Measurements from ENCODE around the gene CHM.
"Not testable (repeated sequence)": the region's sequence is repeated elsewhere in the genome, so short reads cannot be mapped to it uniquely, and the experiment has no call there.

Gene CHM

DNA sequence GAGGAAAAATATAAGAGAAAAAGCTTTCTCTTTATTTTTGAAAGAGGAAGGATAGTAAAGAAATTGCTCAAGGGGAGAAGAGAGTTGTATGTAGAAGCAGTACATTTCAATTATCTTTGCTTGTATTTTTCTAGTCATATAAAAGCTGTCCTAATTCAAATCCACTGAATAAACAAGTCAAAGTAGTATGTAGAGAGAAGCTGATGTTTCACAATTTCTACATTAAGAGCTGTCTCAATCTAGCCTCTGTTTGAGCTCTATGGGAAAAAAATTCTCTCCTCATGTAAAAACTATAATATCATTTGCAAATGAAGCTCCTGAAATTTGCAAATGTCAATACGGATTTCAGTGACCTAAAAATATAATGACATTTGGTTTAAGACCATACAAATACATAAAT, 52.6 kb downstream of the CHM start:
- DNase-seq = no peak

- DNase-seq = no peak
These were observed 53.1 kb downstream of the CHM start for GRCh38 chrX:85994228-85994627.

DNA sequence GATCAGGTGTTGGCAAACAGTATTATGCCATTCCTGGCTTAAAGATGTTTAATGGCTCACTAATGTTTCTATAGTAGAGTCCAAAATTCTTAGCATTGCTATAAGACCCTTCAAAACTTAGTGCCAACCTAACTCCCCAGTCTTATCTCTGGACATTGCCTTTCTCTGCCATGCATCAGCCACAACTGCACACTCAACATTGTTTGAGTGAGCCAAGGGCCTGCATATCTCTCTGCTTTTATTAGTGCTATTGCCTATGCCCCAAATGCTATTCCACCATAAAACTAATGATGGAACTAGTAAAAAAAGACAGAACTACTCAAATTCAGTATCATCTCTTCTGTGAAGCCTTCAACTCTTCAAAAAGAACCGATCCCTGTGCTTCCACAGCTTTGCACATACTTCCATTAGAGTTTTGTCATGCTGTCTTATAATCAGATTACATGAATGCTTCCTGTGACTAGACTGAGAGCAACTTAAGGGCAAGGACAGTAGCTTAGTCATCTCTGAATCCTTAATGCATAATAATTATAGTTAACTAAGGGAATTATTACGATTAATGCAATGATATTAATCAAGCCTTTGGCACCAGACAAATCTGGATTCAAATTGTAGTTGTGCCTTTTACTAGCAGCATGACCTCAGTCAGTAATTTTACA, 53.7 kb downstream of the CHM start:
- no peak for DNase-seq

- no peak for DNase-seq
These were observed 54.5 kb downstream of the CHM start for GRCh38 chrX:85992811-85993229.

- DNase-seq = no peak
These were observed 59.0 kb downstream of the CHM start for GRCh38 chrX:85988353-85988752.

DNA sequence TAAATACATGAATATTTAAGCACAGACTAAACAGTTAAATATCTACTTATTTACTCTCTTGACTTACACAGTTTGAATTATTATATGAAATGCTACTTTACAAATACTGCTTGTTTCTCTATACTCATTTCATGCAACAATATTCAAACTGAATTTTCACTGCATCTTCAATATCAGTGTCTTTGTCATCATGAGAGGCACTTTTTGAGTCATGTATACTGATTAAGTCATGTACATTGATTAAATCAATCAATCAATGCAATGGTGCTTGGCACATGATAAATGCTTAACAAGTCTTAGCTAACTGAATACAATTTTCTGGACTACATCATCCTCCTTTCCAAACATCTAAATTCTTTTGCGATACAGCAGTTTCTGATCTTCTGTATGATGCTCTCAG, 67.1 kb downstream of the CHM start:
- no peak for DNase-seq

GRCh38 chrX:85977218-85977617, 70.1 kb downstream of the CHM start:
- DNase-seq = no peak

DNA sequence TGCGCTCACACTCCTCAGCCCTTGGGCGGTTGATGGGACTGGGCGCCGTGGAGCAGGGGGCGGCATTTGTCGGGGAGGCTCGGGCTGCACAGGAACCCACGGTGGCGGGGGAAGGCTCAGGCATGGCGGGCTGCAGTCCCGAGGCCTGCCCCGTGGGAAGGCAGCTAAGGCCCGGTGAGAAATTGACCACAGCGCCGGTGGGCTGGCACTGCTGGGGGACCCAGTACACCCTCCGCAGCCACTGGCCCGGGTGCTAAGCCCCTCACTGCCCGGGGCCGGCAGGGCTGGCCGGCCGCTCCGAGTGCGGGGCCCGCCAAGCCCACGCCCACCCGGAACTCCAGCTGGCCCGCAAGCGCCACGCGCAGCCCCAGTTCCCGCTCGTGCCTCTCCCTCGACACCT, 75.0 kb downstream of the CHM start:
- DNase-seq = not testable (repeated sequence)

GRCh38 chrX:85964744-85965143, 82.6 kb downstream of the CHM start:
- no peak for DNase-seq

DNA sequence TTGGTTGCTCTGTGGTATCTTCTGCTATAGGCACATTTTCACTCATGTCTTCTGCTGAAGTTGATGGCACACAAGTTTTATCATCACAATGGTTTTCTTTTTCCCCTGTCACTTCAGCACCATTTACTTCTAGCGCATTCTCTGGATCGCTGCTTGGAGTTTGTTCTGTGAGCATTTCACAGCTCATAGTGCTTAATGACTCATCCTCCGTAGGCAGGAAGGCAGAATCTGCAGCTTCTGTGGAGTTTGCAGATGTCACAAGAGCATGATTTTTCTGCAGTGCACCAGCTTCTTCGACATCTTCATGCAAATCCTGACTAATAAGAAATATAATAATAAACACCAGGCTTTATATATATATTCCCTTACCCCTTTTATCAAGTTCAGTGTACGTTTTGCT, 83.6 kb downstream of the CHM start:
- DNase-seq = no peak

DNA sequence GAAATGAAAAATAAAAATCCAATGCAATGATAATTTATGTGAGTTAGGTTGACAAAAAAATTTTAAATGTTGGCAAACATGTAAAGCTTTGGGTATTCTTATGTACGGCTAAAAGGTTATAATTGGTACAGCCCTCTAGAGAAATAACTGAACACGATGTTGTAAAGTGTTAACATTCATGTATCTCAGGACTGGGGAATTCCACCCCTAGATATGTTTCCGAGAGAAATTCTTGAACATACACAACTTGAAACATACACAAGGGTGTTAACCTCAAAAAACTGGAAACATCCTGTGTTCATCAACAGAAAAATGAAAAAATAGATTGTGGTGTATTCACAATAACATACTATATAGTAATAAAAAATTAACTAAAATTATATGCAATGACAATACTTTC, 91.8 kb downstream of the CHM start:
- DNase-seq = no peak

DNA sequence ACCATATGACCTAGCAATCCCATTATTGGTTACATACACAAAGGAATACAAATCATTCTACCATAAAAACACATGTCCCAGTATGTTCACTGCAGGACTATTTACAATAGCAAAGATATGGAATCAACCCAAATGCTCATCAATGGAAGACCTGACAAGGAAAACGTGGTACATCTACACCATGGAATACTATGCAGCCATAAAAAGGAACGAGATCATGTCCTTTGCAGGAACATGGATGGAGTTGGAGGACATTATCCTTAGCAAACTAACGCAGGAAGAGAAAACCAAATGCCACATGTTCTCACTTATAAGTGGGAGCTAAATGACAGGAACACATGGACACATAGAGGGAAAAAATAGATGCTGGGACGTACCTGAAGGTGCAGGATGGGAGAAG, 102.6 kb downstream of the CHM start:
- DNase-seq = not testable (repeated sequence)

GRCh38 chrX:85941275-85941674, 106.1 kb downstream of the CHM start:
- no peak for DNase-seq

DNA sequence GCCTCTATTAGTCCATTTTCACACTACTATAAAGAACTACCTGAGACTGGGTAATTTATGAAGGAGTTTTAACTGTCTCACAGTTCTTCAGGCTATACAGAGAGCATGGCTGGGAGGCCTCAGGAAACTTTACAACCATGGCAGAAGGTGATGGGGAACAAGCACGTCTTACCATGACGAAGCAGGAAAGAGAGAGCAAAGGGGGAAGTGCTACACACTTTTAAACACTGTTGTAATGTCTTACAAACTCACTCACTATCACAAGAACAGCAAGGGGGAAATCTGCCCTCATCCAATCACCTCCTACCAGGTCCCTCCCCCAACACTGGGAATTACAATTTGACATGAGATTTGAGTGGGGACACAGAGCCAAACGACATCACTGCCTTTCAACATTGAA, 107.4 kb downstream of the CHM start:
- DNase-seq = not testable (repeated sequence)

- DNase-seq = not testable (repeated sequence)
These were observed 113.0 kb downstream of the CHM start for GRCh38 chrX:85934399-85934798.

DNA sequence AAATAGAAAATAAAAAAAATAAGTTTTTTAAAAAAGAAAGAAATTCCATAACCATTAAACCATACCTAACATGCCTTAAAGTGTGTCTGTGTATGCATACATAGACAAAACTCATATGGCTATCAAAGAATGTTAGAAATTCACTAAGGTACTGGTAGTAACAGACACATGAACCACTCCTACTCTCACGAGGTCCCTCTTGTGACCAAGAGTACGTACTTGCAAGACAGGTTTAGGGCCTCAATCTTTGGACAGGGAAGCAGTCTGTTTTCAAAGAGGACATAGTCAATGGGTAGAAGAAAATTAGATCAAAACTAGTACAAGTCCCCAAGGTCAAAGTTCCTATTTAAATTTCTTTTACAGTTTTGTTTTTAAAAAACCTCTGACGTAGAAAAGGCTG, 117.3 kb downstream of the CHM start:
- DNase-seq = no peak

GRCh38 chrX:85928606-85929005, 118.8 kb downstream of the CHM start:
- DNase-seq = no peak

GRCh38 chrX:85927740-85928139, 119.6 kb downstream of the CHM start:
- no peak for DNase-seq

- no peak for DNase-seq
These were observed 124.5 kb downstream of the CHM start for GRCh38 chrX:85922821-85923220.

DNA sequence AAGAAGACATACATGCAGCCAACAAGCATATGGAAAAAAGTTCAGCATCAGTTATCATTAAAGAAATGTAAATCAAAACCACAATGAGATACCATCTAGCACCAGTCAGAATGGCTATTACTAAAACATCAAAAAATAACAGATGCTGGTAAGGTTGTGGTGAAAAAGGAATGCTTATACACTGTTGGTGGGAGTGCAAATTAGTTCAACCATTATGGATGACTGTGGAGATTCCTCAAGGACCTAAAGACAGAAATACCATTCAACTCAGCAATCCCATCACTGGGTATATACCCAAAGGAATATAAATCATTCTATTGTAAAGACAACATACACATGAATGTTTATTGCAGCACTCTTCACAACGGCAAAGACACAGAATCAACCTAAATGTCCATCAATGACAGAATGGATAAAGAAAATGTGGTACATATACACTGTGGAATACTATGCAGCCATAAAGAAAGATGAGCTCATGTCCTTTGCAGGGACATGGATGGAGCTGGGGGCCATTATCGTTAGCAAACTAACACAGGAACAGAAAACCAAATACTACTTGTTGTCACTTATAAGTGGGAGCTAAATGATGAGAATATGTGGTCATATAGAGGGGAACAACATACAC, 130.6 kb downstream of the CHM start:
- DNase-seq = not testable (repeated sequence)

DNA sequence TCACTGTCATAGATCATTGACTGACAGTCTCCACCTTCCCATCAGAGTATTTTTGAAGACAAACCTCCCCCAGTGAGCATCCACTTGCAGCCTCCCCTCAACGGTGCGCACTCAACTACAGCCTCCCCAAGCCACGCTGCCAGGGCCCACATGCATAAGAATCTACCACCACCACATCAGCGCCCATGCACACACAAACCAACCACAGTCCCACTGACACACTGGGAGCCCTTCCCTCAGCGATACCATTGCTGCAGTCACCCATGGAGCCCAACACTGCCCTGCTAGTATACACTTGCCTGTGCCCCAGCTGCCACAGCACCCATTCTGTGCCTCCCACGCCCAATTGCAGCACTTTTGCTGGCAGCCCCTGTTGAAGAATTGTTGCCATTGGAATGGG, 132.9 kb downstream of the CHM start:
- DNase-seq = no peak

- no peak for DNase-seq
These were observed 140.0 kb downstream of the CHM start for GRCh38 chrX:85907316-85907715.

GRCh38 chrX:85906399-85906798, 141.0 kb downstream of the CHM start:
- no peak for DNase-seq

GRCh38 chrX:85905851-85906250, 141.5 kb downstream of the CHM start:
- no peak for DNase-seq
